ENCODE results near the gene CPNE7.
A peak's percentile ranks its signal among the peaks of the same experiment; 100 is the strongest.

Gene CPNE7

DNA sequence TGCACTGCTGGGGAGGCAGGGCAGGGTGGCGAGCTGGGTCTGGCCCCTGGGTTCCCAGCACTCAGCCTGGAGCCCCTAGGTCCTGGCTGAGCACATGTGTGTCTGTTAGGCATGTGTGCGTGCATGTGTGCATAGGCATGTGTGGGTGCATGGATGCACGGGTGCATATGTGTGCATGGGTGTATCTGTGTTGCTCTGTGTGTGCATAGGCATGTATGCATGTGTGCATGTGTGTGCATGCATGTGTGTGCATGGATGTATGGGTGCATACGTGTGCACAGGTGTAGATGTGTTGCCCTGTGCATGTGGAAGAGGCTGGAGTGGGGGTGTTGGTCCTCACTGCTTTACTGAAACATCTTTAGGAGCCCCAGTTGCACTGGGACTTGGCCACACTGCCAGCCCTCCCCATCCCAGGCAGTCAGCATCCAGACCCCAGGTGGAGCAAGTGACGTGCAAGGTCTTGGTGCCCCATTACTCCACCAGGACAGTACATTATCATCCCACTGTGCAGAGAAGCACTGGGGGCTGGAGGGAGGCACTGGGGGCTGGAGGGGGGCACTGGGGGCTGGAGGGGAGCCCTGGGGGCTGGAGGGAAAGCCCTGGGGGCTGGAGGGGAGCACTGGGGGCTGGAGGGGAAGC, 27.5 kb downstream of the CPNE7 start:
- Histone ChIP-seq H3K9me3 (replicated peaks; ENCODE audit: low read length) (no peaks in the 10 kb centered on the region), H3K27me3 (ENCODE audit: control insufficient read depth, insufficient read depth, low read length) (no peaks in the 10 kb centered on the region), H3K4me1 (ENCODE audit: control insufficient read depth, insufficient read depth, low read length) (peaks cover 32% of the 10 kb centered on the region), H3K4me2 (ENCODE audit: low read length) (peak overlapping the region; percentile 68), H3K4me3 (ENCODE audit: low read length) (peak overlapping the region; percentile 19), H3K9ac (ENCODE audit: low read depth, low read length) (no peak overlapping the region), H3K36me3 (ENCODE audit: insufficient read depth, low read length) (no peaks in the 10 kb centered on the region)

DNA sequence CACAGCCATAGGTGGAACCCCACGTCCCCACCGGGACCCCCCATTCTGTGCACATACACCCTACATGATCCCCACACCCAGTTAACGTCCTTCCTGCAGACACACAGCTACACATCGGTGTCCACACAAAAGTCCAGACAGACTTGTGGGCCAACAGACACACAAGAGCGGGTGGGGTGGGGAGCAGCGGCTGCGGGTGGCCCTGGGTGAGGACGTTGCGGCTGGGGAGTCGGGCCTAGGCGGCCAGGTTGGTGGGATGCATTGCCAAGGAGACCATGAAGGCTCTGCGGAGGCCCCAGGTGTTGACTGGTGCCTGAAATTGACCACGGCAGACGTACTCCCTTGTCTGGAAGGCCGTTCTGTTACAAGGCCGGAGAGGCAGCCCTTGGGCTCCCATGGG, 29.2 kb downstream of the CPNE7 start:
- Histone ChIP-seq H3K9ac (ENCODE audit: low read depth, low read length) (no peak overlapping the region), H3K4me1 (ENCODE audit: control insufficient read depth, insufficient read depth, low read length) (peaks cover 36% of the 10 kb centered on the region), H3K4me3 (ENCODE audit: low read length) (no peak overlapping the region), H3K36me3 (ENCODE audit: insufficient read depth, low read length) (no peaks in the 10 kb centered on the region), H3K9me3 (replicated peaks; ENCODE audit: low read length) (no peaks in the 10 kb centered on the region), H3K27me3 (ENCODE audit: control insufficient read depth, insufficient read depth, low read length) (no peaks in the 10 kb centered on the region), H3K4me2 (ENCODE audit: low read length) (no peak overlapping the region)

DNA sequence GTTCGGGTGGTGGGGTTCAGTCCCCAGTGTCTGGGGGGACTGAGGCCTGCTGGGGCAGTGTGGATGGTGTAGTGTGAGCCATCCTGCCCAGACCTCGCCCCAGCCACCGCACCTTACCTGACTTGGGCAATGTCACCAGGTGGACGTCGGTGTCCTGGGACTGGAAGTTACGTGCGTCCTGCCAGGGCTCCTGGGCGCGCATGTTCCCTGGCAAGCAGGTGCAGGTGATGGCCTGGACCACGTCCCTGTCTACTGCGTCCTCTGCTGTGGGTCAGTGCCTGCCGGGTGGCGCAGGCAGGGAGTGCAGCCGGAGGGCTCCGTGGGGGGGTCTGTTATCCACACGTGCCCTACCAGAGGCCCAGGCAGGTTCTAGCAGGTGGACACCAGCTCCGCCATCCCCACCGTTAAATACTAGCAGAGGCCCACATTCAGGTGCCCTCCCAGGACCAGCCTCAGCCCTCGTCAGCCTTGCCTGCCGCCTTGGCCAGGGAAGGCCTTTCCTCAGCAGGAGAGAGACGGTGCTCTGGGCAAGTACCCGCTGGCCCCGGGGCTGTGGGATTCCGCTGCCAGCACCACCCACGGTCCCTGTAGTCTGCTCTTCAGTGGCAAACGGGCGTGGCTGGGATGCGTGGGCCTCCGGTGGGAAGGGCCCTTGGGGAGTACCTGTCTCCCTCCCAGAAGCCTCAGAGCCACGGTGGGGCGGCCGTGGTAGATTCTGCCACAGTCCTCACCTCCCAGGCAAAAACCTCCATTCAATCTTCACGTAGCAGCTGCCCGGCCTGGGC, 29.8 kb downstream of the CPNE7 start:
- H3K4me3 ChIP-seq (ENCODE audit: low read length) = no peak overlapping the region
- H3K27me3 ChIP-seq (ENCODE audit: control insufficient read depth, insufficient read depth, low read length) = no peaks in the 10 kb centered on the region
- no peak overlapping the region for H3K9ac ChIP-seq (ENCODE audit: low read depth, low read length)
- H3K9me3 ChIP-seq (replicated peaks; ENCODE audit: low read length) = no peaks in the 10 kb centered on the region
- H3K4me2 ChIP-seq (ENCODE audit: low read length) = no peak overlapping the region
- no peaks in the 10 kb centered on the region for H3K36me3 ChIP-seq (ENCODE audit: insufficient read depth, low read length)
- peaks cover 36% of the 10 kb centered on the region for H3K4me1 ChIP-seq (ENCODE audit: control insufficient read depth, insufficient read depth, low read length)

DNA sequence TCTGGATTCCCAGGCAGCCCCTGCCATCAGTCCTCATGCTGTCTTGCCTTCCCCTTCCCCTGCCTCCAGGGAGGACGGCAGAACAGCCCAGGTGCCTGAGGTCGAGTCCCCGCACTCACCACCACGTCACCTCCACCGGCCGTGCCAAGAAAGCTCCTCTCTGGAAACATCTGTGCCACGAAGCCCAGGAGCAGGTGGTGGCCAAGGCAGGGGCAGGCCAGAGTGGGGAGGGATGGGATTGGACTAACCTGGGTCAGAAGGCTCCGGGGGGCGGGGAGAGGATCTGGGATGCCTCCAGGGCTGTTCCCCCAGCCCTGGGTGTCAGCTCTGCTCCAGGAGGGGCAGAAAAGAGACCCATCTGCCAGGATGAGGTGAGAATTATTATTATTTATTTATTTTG, 30.4 kb downstream of the CPNE7 start:
- Histone ChIP-seq H3K27me3 (ENCODE audit: control insufficient read depth, insufficient read depth, low read length) (no peaks in the 10 kb centered on the region), H3K4me3 (ENCODE audit: low read length) (no peak overlapping the region), H3K36me3 (ENCODE audit: insufficient read depth, low read length) (no peaks in the 10 kb centered on the region), H3K4me2 (ENCODE audit: low read length) (no peak overlapping the region), H3K4me1 (ENCODE audit: control insufficient read depth, insufficient read depth, low read length) (peaks cover 30% of the 10 kb centered on the region), H3K9ac (ENCODE audit: low read depth, low read length) (no peak overlapping the region), H3K9me3 (replicated peaks; ENCODE audit: low read length) (no peaks in the 10 kb centered on the region)

DNA sequence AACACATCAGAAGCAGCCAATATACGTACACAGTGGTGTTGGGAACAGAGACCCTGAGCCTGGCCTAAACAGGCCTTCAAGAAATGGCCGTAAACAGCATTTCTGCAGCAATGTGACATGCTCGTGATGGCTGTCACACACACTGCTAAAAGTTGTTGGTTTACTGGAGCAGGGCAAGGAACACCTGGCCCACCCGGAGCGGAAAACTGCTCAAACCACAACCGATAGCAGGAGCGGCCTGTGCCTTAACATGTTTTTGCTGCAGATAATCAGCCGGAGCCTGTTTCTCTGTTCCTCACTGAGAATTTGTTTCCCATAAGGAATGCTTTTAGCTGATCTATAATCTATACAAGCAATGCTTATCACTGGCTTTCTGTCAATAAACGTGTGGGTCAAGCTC, 31.9 kb downstream of the CPNE7 start:
- Histone ChIP-seq H3K36me3 (ENCODE audit: insufficient read depth, low read length) (no peaks in the 10 kb centered on the region), H3K4me3 (ENCODE audit: low read length) (no peak overlapping the region)

DNA sequence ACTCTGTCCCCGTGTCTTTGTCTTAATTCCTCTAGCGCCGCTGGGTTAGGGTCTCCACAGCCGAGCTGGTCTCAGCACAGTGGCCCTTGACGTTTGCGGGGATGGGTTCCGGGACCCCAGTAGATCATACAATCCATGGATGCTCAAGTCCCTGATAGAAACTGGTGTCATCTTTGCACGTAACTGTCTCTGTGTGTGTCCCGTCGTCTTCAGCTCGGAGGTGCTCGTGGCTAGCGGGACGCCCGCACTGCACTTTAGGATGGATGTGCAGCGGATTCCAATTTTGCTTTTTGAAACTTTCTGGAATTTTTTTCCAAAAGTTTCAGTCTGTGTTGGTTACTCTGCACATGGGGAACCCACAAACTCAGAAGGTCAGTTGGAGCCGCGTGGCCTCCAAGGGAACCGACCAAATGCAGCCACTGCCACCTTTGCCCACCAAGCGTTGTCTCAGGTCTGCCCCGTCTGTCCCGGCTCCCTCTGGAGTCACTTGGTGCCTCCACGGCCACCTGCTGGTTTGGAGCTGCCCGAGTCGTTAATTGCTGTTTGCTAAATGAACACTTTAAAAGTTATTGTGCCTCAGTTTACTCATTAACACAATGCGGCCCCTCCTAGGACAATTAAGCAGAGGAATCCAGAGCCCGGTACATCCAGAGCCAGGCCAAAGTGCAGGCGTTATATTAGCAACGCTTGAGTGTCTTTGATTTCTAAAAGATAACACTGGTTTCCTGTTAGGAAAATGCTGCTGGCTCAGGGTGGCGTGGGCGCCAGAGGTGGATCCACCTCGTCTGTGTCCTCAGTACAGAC, 32.6 kb downstream of the CPNE7 start:
- H3K4me1 ChIP-seq (ENCODE audit: control insufficient read depth, insufficient read depth, low read length) = peaks cover 17% of the 10 kb centered on the region
- H3K4me2 ChIP-seq (ENCODE audit: low read length) = no peak overlapping the region
- no peaks in the 10 kb centered on the region for H3K36me3 ChIP-seq (ENCODE audit: insufficient read depth, low read length)
- no peak overlapping the region for H3K9ac ChIP-seq (ENCODE audit: low read depth, low read length)
- no peaks in the 10 kb centered on the region for H3K9me3 ChIP-seq (replicated peaks; ENCODE audit: low read length)
- H3K4me3 ChIP-seq (ENCODE audit: low read length) = no peak overlapping the region
- H3K27me3 ChIP-seq (ENCODE audit: control insufficient read depth, insufficient read depth, low read length) = no peaks in the 10 kb centered on the region

More for the DNA sequence above, 31.9 kb downstream of the CPNE7 start:
- Histone ChIP-seq H3K9me3 (replicated peaks; ENCODE audit: low read length) (no peaks in the 10 kb centered on the region), H3K4me1 (ENCODE audit: control insufficient read depth, insufficient read depth, low read length) (peaks cover 19% of the 10 kb centered on the region), H3K4me2 (ENCODE audit: low read length) (no peak overlapping the region), H3K27me3 (ENCODE audit: control insufficient read depth, insufficient read depth, low read length) (no peaks in the 10 kb centered on the region), H3K9ac (ENCODE audit: low read depth, low read length) (no peak overlapping the region)

DNA sequence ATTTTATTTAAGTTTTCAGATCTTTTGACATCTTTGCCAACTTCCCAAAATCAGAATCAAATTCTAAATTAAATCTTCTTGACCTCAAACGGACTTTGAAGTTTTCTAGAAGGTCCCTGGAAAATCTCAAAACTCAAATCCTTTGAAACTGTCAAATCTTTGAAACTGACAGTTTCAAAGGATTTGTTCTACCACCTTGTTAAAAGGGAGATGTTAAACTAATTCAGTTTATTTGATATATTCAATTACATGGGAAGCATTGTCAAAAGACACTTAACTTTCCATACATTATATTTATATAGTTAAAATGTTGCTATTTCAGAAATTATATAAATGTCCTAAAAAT, 34.5 kb downstream of the CPNE7 start:
- Histone ChIP-seq H3K4me1 (ENCODE audit: control insufficient read depth, insufficient read depth, low read length) (peaks cover 18% of the 10 kb centered on the region), H3K4me2 (ENCODE audit: low read length) (no peak overlapping the region), H3K4me3 (ENCODE audit: low read length) (no peak overlapping the region), H3K36me3 (ENCODE audit: insufficient read depth, low read length) (no peaks in the 10 kb centered on the region), H3K9me3 (replicated peaks; ENCODE audit: low read length) (no peaks in the 10 kb centered on the region), H3K9ac (ENCODE audit: low read depth, low read length) (no peak overlapping the region), H3K27me3 (ENCODE audit: control insufficient read depth, insufficient read depth, low read length) (no peaks in the 10 kb centered on the region)

DNA sequence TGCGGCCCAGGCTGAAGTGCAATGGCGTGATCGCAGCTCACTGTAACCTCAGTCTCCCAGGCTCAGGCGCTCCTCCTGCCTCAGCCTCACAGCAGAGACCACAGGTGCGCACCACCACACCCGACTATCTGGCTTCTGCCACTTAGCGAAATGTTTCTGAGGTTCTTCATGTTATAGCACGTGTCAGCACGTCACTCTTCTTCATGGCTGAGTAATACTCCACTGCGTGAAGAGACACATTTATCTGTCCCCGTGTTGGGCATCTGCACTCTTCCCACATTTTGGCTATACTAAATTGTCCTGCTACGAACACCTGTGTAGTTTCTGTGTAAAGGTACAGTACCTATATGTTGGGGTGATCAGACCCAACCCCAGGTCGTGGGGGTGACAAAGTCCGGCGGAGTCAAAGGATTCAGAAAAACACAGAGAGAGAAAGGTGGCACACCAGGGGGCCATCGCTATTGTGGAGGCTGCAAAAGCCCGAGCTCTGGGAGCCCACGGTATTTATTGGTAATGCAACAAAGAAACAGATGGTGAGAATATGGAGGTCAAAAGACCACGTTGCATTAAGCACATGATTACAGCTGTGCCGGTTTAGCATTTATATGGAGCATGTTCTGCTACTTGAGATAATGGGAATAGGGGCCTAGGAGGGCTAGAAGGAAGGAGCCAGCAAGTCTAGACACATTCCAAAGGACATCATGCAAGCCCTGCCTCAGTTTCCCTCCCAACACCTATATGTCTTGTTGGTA, 37.0 kb downstream of the CPNE7 start:
- no peak overlapping the region for H3K4me2 ChIP-seq (ENCODE audit: low read length)
- H3K36me3 ChIP-seq (ENCODE audit: insufficient read depth, low read length) = no peaks in the 10 kb centered on the region
- peaks cover 18% of the 10 kb centered on the region for H3K4me1 ChIP-seq (ENCODE audit: control insufficient read depth, insufficient read depth, low read length)
- no peaks in the 10 kb centered on the region for H3K9me3 ChIP-seq (replicated peaks; ENCODE audit: low read length)
- H3K4me3 ChIP-seq (ENCODE audit: low read length) = no peak overlapping the region
- H3K9ac ChIP-seq (ENCODE audit: low read depth, low read length) = no peak overlapping the region
- no peaks in the 10 kb centered on the region for H3K27me3 ChIP-seq (ENCODE audit: control insufficient read depth, insufficient read depth, low read length)

DNA sequence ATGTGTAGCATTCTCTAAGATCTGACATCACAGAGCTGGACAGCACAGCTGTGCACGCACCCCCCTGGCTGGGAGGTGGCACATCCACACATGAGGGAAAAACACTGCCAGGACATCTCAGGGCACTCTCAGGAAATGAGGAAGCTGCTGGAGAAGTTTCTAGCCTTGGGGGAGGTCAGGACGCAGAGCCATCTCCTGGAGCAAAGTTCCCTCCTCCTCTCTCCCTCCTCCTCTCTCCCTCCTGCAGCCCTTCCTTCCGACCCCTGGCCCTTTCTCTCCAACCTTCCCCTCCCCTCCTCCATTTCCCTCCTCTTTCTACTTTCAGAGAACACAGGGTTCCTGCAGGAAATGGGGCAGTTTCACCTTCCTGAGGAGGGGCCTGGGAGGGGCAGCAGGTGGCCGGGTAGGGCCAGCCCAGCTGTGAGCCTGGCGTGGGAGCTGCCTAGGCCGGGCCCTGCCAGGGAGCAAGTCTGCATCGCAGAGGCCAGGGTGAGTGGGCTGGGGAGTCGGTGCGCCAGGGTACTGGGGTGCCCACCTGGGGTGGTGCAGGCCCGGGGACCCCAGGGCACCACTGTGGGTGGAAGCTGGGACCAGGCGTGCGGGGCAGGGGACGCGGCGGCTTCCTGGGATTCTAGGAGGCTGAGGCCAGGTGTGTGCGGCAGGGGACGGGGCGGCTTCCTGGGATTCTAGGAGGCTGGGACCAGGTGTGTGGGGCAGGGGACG, 37.8 kb downstream of the CPNE7 start, which contains the start of gene DPEP1:
Gene DPEP1, plus strand, starts transcription at position 412 of the 723 bp plus-strand sequence. CDS start 16,769 bp downstream, outside the sequence.
- H3K4me2 ChIP-seq (ENCODE audit: low read length) = no peak within 1 kb of the TSS
- no peaks in the 10 kb centered on the region for H3K36me3 ChIP-seq (ENCODE audit: insufficient read depth, low read length)
- no peak within 1 kb of the TSS for H3K4me3 ChIP-seq (ENCODE audit: low read length)
- H3K9ac ChIP-seq (ENCODE audit: low read depth, low read length) = no peak within 1 kb of the TSS
- peaks cover 18% of the 10 kb centered on the region for H3K4me1 ChIP-seq (ENCODE audit: control insufficient read depth, insufficient read depth, low read length)
- no peaks in the 10 kb centered on the region for H3K9me3 ChIP-seq (replicated peaks; ENCODE audit: low read length)
- no peaks in the 10 kb centered on the region for H3K27me3 ChIP-seq (ENCODE audit: control insufficient read depth, insufficient read depth, low read length)

DNA sequence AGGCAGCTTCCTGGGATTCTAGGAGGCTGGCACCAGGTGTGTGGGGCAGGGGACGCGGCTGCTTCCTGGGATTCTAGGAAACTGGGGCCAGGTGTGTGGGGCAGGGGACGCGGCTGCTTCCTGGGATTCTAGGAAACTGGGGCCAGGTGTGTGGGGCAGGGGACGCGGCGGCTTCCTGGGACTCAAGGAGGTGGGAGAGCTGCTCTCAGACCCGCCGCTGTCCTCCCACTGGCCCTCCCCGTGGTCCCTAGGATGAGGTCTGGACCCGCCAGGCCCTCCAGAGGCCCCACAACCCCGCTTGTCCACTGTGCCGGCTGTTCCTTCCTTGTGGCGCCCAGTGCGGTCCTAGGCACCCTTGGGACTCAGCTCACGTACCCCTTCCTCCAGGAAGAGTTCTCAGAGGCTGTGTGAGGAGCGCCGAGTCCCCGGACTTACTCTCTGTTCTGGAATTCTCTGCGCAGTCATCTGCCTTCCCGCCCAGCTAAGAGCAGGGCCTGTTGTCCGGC, 38.4 kb downstream of the CPNE7 start:
- no peaks in the 10 kb centered on the region for H3K9me3 ChIP-seq (replicated peaks; ENCODE audit: low read length)
- H3K4me2 ChIP-seq (ENCODE audit: low read length) = no peak overlapping the region
- H3K27me3 ChIP-seq (ENCODE audit: control insufficient read depth, insufficient read depth, low read length) = no peaks in the 10 kb centered on the region
- H3K36me3 ChIP-seq (ENCODE audit: insufficient read depth, low read length) = no peaks in the 10 kb centered on the region
- peaks cover 13% of the 10 kb centered on the region for H3K4me1 ChIP-seq (ENCODE audit: control insufficient read depth, insufficient read depth, low read length)
- no peak overlapping the region for H3K9ac ChIP-seq (ENCODE audit: low read depth, low read length)
- H3K4me3 ChIP-seq (ENCODE audit: low read length) = no peak overlapping the region
